LNCAP (cell line): ENCODE measurements around the gene ACSF2.

Experiments used
- CTCF ChIP-seq: fragments of 450-650 bp; IDR thresholded peaks from 2 replicates; pipeline ENCODE4 v1.5.1; 2017; ENCODE audit warnings: mild to moderate bottlenecking

ACSF2 gene

GRCh38 chr17:50421308-50422051 lies 4.5 kb upstream of the ACSF2 start:
- no peak for TF ChIP-seq CTCF

- TF ChIP-seq CTCF, result no peak
These were observed 3.3 kb upstream of the ACSF2 start for GRCh38 chr17:50422738-50423137.

GRCh38 chr17:50423553-50424159 lies 2.4 kb upstream of the ACSF2 start:
- no peak for TF ChIP-seq CTCF

- no peak for TF ChIP-seq CTCF
These were observed 1.6 kb upstream of the ACSF2 start for GRCh38 chr17:50424246-50424995.

GRCh38 chr17:50424996-50425681 lies 879 bp upstream of the ACSF2 start:
- TF ChIP-seq CTCF, result no peak

- TF ChIP-seq CTCF, result no peak
These were observed 409 bp downstream of the ACSF2 start for GRCh38 chr17:50426472-50426782.

- no peak; the same call in 1 of the 2 replicates for TF ChIP-seq CTCF
These were observed 1.1 kb downstream of the ACSF2 start for GRCh38 chr17:50426814-50427787.
